Measurements from ENCODE around the gene USP1. TPM values are rescaled to one million over a fixed set of nuclear protein-coding genes. Genes with fewer than 3 reads are reported as not detected.

USP1 gene
- total and polyA plus RNA-seq, 12 donors, result 5.6 to 16.4 (median 13.7) TPM

- WGBS, 2 donors, result 87 to 92% methylated on average over 1 of the region's 1 CpG
- Histone ChIP-seq H3K27me3 (no peaks in the 10 kb centered on the region), H3K4me3 (no peak overlapping the region), H3K36me3 (no peaks in the 10 kb centered on the region), H3K27ac (no peak overlapping the region), H3K9me3 (no peaks in the 10 kb centered on the region), H3K4me1 (no peaks in the 10 kb centered on the region)
- DNase-seq, result no peak
- intact Hi-C loops (cut with DNase I), result no loop called here
- no peak for TF ChIP-seq CTCF (IDR thresholded peaks at IDR 0.05)
- ATAC-seq, result no peak
Measured at GRCh38 chr1:62420214-62420613, 16.6 kb upstream of the USP1 start.

GRCh38 chr1:62423580-62424242, 13.1 kb upstream of the USP1 start:
- no peaks in the 10 kb centered on the region for H3K9me3 ChIP-seq
- H3K4me1 ChIP-seq, result peaks cover 0 to 7% (median 0%) of the 10 kb centered on the region in 9 donors
- intact Hi-C loops (cut with DNase I), result no loop called here
- TF ChIP-seq CTCF (IDR thresholded peaks at IDR 0.05), result no peak
- no peak for DNase-seq
- no peak for ATAC-seq
- no peak overlapping the region for H3K4me3 ChIP-seq
- H3K27me3 ChIP-seq, result no peaks in the 10 kb centered on the region
- no peaks in the 10 kb centered on the region for H3K36me3 ChIP-seq
- no peak overlapping the region for H3K27ac ChIP-seq
- 93% methylated on average over 14 of the region's 14 CpGs for WGBS, 2 donors

- Histone ChIP-seq H3K27ac (no peak overlapping the region), H3K9me3 (no peaks in the 10 kb centered on the region), H3K4me3 (no peak overlapping the region), H3K4me1 (peaks cover 0 to 7% (median 0%) of the 10 kb centered on the region in 9 donors), H3K36me3 (no peaks in the 10 kb centered on the region), H3K27me3 (no peaks in the 10 kb centered on the region)
- DNase-seq, result no peak
- 74 to 79% methylated on average over 4 of the region's 4 CpGs for WGBS, 2 donors
- intact Hi-C loops (cut with DNase I), result no loop called here
- no peak for TF ChIP-seq CTCF (IDR thresholded peaks at IDR 0.05)
- ATAC-seq, result peak in 1 of 8 donors; percentile 33
Measured at GRCh38 chr1:62424411-62424810, 12.4 kb upstream of the USP1 start.

GRCh38 chr1:62425041-62425440, 11.8 kb upstream of the USP1 start:
- Histone ChIP-seq H3K4me1 (peaks cover 0 to 7% (median 0%) of the 10 kb centered on the region in 9 donors), H3K27me3 (no peaks in the 10 kb centered on the region), H3K9me3 (no peaks in the 10 kb centered on the region), H3K36me3 (no peaks in the 10 kb centered on the region), H3K4me3 (no peak overlapping the region), H3K27ac (no peak overlapping the region)
- no peak for TF ChIP-seq CTCF (IDR thresholded peaks at IDR 0.05)
- WGBS, 2 donors, result 84 to 85% methylated on average over 5 of the region's 5 CpGs
- intact Hi-C loops (cut with DNase I), result no loop called here
- ATAC-seq, result no peak
- no peak for DNase-seq

All from heart right ventricle (tissue), 16 donors.